ENCODE results near the gene RAVER1. TPM values are rescaled to one million over a fixed set of nuclear protein-coding genes. Genes with fewer than 3 reads are reported as not detected.

The RAVER1 gene
- total and polyA plus RNA-seq, 9 of the 15 experiments (the other 6 are each of a cell fraction or from before 2014, with no cell fraction given), result 0.06 to 113 (median 7.0) TPM

GRCh38 chr19:10270180-10270615, 63.1 kb downstream of the RAVER1 start:
- ChIA-PET POLR2A (interaction anchor here (0.6 to 3.7 kb wide), 16 partner anchors 10 to 386 kb away, joined by 3 to 74 read pairs (median 4); partner anchors contain the start of genes FDX2, ICAM4, ICAM5 and PPAN), CTCF (ENCODE audit: low intra/inter-chr PET ratio) (interaction anchor here (3.9 kb wide), 1 partner anchor 119 kb away, joined by 77 read pairs; no protein-coding TSS in a partner anchor)
- H3K36me3 ChIP-seq (ENCODE audit: control insufficient read depth, insufficient read depth, low read length), result peaks cover 22% of the 10 kb centered on the region; the same call in 2 of the 3 replicates
- peak overlapping the region; percentile 73 to 93 for H3K9ac ChIP-seq (ENCODE audit: insufficient read depth in 1 of 2, low read depth in 2 of 2, low read length in 2 of 2)
- no peaks in the 10 kb centered on the region for H3K9me1 ChIP-seq (ENCODE audit: control insufficient read depth, insufficient read depth, low read length)
- peak; percentile 65 for ATAC-seq
- no peaks in the 10 kb centered on the region for H4K20me1 ChIP-seq (replicated peaks; ENCODE audit: control insufficient read depth, insufficient read depth, low read length)
- intact Hi-C loops (cut with micrococcal nuclease), result loop anchor here (1.0 to 2.0 kb wide), 2 partner anchors 19 to 111 kb away; partner anchors contain the start of genes ICAM5 and TYK2
- FAIRE-seq, result no peak
- WGBS (ENCODE audit: insufficient coverage, low coverage, missing lambda C conversion rate), result 8% methylated on average over 24 of the region's 37 CpGs
- no peaks in the 10 kb centered on the region for H3K27me3 ChIP-seq (ENCODE audit: control insufficient read depth in 2 of 2, insufficient read depth in 2 of 2, low read length in 2 of 2)
- no peaks in the 10 kb centered on the region for H3K9me3 ChIP-seq (replicated peaks; ENCODE audit: control insufficient read depth, insufficient read depth, low read depth, low read length)
- peak; percentile 48 to 76 (median 70) for DNase-seq (ENCODE audit: extremely low read depth in 1 of 4, low spot score in 3 of 4)
- H3K4me3 ChIP-seq, result peak overlapping the region; percentile 48
- peak overlapping the region; percentile 76 for H3K4me2 ChIP-seq (ENCODE audit: insufficient read depth, low read length)
- in situ Hi-C loops (cut with MboI), result loop anchor here (5.0 kb wide), 1 partner anchor 117 kb away; no protein-coding TSS in a partner anchor
- peak overlapping the region; percentile 81 for H3K27ac ChIP-seq (ENCODE audit: extremely low read depth, low read depth, low read length)
- H2AFZ ChIP-seq (ENCODE audit: low read depth, low read length), result peak overlapping the region; percentile 91
- no TSS peak for BruUV-seq (replicated peaks)
- peaks cover 30% of the 10 kb centered on the region for H3K79me2 ChIP-seq (ENCODE audit: control insufficient read depth, insufficient read depth, low read length)
- H3K4me1 ChIP-seq (replicated peaks in 1 of 2; ENCODE audit: control insufficient read depth in 2 of 2, insufficient read depth in 2 of 2, low read length in 2 of 2), result peaks cover 16 to 33% of the 10 kb centered on the region in 2 experiments; a peak in 4 of 5 replicates
- TF ChIP-seq TAF15 (IDR thresholded peaks at IDR 0.05; ENCODE audit: low read depth, low read length) (no peak), E2F6 (IDR thresholded peaks at IDR 0.05; ENCODE audit: borderline replicate concordance in 1 of 2, extremely low read depth in 1 of 2, insufficient read depth in 1 of 2, insufficient read length in 1 of 2, low read depth in 1 of 2, low read length in 1 of 2, poor library complexity in 1 of 2, severe bottlenecking in 1 of 2) (peak in 1 of 2 experiments; percentile 52), OTX1 (CRISPR knock-in tag; IDR thresholded peaks at IDR 0.05) (no peak), CHD7 (IDR thresholded peaks at IDR 0.05; ENCODE audit: low read depth, low read length) (no peak), KDM1A (IDR thresholded peaks at IDR 0.05) (no peak), YBX1 (IDR thresholded peaks at IDR 0.05) (no peak), ZFX (CRISPR knock-in tag; IDR thresholded peaks at IDR 0.05) (peak; percentile 59; the same call in 1 of the 2 replicates), FOXK1 (CRISPR knock-in tag; IDR thresholded peaks at IDR 0.05; ENCODE audit: borderline replicate concordance) (peak; percentile 67; the same call in 1 of the 2 replicates)

Data from K562 (cell line).